Measurements from ENCODE around the gene NECAB2.

Gene NECAB2

DNA sequence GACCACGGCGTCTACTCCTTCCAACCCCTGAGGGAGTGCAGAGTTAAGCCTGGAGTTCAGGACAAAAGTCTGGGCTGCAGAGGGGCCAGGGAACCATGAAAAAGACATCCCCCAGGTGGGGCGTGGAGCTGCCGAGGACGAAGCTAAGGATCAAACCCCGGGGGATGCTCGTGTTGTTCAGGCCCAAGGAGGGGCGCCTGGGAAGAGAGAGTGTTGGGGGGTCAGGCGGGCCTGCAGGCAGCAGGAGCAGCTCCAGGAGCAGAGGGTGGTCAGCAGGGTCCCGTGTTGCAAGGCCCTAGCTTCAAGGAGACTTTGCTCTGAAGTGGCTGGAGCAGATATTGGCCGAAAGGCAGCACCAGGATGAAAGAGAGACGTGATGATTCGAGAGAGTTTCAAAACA, 26.7 kb downstream of the NECAB2 start:
- DNase-seq: no peak

DNA sequence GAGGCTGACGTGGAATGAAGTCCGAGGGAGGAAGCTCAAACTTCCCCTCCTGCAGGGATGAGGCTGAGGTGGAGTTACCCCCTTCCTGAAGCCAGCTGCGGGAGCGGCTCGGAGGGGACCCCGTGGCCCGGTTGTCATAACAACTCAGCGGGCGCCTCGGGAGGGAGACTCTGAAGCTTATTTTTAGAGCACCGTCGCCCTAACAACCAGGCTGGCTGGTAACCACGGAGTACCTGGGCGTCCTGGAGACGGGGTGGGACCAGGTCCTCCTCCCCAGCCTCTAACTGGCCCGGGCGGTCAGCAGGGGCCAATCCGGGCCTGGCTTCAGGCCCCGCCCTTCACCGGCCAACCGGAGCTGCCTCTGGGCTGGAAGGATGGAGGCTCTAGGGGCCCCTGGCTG, 27.7 kb downstream of the NECAB2 start:
- no peak for DNase-seq

DNA sequence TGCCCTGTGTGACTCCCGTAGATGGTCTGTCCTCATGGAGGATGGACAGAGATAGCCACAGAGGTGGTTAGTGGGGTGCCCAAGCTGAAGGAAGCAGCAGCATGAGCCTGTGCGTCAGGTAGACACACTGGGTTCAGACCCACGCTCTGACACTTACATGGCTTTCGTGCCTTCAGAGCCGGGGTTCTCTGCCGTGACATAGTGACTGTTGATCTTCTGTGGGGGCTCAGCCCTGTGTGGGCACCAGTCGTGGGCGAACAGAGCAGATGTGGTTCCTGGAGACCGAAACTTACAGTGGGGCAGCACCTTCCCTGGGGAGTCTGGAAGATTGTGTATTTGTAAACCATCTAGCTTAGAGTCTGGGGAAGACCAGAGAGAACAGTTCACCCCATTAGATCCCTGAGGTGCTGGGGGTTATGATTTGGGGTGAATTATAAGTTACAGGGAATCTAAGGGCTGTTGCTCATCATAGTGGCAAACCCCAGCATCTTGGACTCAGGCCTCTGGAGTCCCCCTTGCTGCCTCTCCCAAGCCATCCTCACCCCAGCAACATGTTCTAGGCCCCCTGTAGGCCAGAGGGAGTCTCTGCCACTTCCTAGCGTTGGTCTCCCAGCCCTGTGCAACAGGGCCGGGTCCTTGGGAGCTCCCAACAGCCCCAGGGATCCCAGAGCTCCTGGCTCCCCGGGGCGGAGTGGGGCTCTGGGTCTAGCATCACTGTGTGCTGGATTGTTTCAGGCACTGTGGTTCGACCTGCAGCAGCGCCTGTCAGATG, 28.6 kb downstream of the NECAB2 start:
- DNase-seq: no peak

DNA sequence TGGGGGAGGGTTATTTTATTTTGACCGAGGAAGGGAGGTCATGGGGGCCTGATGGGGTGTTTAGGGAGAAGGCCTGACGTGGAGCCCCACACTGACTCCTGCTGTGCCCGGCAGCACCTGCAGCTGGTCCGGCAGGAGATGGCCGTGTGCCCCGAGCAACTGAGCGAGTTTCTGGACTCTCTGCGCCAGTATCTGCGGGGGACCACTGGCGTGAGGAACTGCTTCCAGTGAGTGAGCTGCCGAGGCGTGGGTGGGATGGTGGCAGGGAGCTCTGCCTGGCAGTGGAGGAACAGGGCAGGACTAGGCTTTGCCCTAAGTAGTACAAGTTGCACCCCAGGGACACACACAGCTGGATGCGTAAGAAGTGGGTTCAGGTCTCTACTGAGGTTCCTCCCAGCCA, 30.0 kb downstream of the NECAB2 start:
- DNase-seq: no peak

DNA sequence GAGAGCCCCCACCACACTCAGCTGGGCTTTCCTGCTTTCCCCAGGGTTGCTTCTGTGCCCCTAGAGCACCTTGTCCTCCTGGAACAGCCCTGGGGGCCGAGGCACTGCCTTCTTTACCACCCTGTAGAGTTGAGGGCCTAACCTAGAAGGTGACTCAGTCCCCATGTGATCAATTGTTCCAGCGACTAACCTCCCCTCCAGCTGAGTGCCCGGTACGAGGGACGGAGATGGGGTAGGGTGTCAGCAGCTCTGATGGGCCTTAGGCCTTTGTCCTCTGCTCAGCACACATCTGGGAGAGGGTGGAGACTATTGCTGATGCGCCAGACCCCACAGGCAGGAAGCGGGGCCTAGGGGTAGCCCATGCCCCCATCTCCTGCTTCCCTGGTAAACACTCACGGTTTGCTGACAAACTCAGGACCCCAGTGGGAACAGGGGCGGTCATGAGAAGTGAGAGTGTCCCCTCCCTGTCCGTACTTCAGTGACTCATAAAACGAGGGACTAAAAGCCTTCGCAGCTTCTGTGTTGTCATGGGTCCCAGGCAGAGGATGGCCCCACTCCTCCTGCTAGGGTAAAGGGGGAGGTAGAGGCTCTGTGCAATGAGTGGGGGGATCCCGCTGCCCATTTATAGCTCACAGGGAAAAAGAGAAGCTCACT, 33.1 kb downstream of the NECAB2 start:
- no peak for DNase-seq

DNA sequence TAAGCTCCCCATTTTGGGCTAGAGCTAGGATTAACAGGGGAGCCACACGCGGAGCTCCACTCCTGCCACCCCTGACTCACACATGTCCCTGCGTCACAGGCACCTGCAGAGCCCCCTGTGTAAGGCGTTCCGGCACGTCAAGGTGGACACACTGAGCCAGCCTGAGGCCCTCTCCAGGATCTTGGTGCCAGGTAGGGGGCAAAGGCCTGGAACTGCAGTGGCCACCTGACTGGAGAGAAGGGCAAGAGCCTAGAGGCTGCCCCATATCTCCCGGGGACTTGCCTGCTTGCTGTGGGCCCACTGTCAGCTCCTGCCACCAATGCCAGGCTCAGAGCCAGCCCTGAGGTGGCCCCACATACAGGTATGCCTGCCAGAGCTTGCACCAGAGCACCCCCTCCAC, 33.7 kb downstream of the NECAB2 start:
- no peak for DNase-seq

DNA sequence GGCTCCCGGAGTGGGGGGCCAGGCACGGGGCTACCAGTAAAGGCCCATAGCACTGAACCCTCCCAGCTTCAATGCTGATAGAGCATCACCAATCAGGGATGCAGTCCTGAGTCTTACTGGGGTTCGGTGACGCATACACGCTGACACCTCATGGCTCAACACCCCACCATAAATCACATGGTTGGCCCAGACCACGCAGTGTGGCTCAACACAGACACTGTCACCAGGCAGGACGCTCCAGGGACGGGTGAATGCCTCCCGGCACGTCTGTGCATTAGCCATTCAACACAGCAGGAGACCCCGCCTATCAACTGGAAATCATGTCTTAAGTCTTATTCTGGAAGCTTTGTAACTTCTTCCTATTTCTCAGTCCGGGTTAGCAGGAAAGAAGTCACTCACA, 35.0 kb downstream of the NECAB2 start:
- no peak for DNase-seq

DNA sequence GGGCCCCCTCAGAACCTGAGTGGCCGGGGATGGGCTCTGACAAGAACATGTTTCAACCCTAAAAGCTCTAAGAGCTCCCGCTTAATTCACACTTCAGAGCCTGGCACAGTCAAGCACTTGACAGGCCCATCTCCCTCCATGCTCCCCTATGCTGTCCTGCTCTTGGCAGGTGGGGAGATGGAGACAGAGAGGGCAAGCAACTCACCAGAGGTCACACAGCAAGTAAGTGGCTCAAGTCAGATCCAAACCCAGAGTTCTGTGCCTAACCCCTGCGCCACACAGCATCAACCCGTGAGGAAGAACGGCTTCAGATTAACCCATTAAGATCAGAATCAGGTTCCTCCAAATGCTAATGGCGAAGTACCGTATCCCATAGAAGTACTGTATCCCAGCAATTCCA, 36.4 kb downstream of the NECAB2 start:
- no peak for DNase-seq

DNA sequence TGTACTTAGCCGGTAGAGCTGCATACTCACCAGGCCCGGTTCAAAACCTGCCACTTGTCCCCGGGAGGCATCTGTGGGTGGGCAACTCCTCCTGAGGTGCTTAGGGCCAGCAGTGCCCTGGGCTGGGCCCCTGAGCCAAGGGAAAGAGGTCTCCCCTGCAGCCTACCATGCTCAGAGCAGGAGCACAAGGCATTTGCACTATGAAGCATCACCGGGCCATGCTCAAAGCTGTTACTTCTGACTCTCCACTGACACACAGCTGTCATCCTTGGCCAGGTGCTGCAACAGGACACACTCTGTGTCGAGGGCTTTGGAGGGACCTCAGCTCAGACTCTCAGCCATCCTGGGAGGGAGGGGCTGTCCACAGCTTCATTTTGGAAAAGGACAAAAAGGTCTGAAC, 37.3 kb downstream of the NECAB2 start:
- DNase-seq: no peak

DNA sequence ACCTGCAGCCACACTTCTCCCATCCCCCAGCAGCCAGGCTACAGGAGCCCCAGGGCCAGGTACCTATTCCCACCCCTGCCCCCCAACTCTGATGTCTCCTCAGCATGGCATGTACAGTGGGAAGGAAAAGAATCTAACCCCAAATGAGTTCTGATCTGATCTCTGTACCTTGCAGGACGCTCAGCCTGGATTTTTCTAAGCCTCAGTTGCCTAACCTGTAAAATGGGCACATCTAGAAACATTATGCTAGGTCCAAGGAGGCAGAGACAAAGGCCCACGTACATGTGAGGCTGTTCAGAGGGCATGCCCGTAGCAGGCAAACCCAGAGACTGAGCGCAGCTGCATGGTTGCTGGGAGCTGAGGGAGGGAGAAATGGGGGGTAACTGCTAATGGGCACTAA, 39.5 kb downstream of the NECAB2 start:
- DNase-seq: no peak

DNA sequence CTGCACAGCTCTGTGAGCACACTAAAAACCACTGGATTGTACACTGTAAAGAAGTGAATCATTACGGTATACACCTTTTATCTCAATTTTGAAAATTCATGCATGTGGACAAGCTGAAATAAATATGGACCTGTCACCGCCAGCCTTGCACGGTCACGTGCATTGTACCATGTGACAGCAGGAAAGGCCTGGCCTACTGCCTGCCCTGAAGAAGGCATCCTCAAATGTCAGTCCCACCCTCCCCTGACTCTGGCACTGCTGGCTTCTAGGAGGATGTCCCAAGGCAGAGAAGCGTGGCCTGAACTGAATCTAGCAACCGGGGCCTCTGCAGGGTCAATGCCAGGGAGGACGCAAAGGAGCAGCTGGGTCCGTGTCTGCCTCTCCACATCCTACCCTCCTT, 39.9 kb downstream of the NECAB2 start:
- no peak for DNase-seq

DNA sequence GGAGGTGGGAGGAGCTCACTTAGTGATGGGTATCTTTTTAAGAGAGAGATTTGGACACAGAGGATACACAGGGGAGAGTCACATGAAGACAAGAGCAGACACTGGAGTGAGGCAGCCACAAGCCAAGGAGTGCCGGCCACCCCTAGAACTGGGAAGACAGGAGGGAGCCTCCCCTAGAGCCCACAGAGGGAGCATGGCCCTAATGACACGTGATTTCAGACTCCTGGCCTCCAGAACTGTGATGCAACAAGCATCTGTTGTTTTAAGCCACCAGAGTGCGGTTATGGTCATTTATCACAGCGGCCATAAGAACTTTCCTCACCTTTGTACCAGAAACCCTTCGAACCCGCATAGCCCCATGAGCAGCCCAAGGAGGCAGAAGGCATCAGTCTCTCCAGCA, 41.2 kb downstream of the NECAB2 start:
- DNase-seq: no peak

DNA sequence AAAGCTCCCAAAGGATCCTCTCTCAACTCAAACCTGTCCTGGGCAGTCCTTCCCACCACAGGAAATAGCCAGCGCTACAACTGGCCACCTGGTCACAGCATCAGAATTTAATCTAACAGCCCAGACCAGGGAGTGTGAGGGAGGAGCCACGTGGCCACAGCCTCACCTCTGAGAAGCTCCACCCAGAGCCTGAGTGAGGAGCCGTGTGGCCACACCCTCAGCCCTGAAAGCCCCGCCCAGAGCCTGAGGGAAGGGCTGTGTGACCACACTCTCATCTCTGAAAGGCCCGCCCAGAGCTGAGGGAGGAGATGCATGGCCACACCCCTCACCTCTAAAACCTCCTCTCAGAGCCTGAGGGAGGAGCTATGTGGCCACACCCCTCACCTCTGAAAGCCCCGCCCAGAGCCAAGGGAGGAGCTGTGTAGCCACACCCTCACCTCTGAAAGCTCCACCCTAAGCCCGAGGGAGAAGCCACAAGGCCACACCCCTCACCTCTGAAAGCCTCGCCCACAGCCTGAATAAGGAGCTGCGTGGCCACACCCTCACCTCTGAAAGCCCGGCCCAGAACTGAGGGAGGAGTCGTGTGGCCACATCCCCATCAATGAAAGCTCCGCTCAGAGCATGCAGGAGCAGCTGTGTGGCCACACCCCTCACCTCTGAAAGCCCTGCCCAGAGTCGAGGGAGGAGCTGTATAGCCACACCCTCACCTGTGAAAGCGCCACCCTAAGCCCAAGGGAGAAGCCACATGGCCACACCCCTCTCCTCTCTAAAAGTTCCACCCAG, 45.9 kb downstream of the NECAB2 start:
- DNase-seq: peak; percentile 21

DNA sequence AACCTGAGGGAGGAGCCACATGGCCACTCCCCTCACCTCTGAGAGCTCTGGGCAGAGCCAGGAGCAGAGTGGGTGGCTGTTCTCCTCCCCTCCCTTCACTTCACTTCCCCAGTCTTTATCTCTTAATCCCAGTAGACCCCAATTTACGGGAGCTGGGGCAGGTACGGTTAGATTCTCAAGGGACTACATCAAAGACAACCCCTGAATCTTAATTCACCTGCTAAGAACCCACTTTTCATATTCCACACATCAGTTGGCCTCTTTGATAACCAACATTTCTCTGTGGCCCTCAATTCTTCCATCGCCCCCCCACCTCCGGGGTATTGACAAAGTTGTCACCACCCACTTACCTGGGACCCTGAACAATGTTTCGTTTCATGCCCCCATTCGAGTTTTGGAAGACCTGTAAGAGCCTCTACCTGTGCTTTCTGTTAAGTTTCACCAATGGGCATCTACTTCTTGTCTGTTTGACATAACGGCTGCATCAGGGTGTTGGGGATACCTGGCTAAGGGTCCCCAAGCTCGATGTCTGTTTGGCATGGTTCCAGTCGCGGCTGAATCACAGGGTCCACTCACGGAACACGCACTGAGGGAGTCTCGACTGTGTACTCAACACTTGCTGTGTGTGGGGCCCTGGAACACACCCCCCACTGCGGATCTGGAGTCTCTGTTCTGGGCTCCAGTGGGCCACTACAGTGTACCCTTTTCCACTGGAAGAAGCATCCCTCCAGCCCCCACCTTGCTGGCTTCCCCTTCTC, 46.7 kb downstream of the NECAB2 start:
- DNase-seq: no peak

DNA sequence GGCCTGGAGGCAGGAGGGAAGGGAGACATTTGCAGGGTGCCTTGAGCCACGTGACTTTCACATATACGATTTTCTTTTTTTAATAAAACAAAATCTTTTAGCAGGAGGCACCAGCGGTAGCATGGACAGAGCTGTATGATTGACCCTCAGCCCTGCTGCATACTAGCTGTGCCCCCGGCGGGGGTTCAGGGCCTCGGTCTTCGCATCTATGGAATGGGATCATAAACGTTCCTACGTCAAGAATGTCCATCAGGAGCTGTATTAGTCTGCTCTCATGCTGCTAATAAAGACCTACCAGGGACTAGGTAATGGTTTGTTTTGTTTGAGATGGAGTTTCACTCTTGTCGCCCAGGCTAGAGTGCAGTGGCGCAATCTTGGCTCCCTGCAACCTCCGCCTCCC, 47.4 kb downstream of the NECAB2 start:
- DNase-seq: no peak

DNA sequence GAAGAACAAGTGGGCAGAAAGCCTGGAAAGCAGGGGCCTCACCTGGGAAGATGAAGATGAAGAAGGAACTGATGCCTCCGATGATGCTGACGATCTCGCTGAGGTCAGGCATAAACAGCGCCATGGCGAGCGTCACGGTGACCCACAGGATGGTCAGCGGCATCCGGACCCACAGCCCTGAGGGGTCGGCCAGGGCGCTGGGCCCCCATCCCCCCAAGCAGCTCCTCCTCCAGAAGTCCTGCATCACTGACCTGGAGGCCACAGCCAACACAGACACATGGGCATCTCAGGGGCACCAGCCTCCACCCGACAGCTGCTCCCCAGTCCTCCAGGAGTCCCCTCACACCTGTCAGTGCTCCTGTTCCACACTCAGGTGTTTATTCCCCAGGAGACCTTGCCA, 48.4 kb downstream of the NECAB2 start:
- DNase-seq: no peak

DNA sequence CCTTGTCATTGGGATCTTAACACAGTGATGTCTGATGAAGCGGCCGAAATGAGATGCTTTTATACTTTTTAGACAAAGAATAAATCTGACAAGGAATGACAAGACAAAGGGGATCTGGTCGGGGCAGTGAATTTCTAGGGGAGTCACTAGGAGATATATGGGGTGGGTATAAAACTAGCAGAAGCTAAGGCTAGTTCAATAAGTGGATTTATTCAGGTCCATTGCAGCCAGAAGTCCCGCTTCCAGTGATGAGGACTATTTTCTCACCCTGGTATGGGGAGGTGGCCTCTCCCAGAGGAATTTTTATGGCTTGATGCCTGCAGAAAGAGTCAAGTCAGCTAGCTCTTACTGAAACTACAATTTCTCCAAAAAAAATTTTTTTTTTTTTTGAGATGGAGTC, 50.7 kb downstream of the NECAB2 start:
- no peak for DNase-seq

DNA sequence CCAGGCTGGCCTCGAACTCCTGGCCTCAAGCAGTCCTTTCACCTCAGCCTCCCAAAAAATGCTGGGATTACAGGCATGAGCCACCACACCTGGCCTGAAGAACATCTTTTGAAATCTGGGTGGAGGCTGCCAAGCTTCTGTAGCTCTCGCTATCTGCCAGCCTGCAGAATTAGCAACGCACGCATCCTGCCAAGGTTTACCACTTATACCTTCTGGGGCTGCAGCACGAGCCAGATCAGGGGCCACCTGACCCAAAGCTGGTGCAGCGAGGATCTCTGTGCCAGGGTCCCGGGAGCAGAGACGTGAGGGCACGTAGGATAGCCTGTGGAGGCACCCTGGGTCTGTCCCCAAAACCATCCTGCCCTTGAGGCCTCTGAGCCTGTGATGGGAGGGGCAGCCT, 52.3 kb downstream of the NECAB2 start:
- DNase-seq: no peak

DNA sequence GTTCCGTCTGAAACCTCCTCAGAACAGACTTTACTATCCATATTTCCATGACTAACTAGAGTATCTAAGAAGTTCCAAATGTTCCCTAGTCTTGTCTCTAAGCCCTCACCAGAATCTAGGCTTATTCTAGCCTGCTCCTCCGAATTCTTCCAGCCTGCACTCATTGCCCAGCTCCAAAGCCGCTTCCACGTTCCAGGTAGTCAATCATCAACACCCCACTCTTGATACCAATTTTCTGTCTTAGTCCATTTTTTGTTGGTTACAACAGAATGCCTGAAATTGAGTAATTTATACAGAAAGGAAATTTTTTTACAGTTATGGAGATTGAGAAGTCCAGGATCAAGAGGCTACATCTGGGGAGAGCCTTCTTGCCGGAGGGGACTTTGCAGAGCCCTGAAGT, 53.4 kb downstream of the NECAB2 start:
- DNase-seq: no peak

DNA sequence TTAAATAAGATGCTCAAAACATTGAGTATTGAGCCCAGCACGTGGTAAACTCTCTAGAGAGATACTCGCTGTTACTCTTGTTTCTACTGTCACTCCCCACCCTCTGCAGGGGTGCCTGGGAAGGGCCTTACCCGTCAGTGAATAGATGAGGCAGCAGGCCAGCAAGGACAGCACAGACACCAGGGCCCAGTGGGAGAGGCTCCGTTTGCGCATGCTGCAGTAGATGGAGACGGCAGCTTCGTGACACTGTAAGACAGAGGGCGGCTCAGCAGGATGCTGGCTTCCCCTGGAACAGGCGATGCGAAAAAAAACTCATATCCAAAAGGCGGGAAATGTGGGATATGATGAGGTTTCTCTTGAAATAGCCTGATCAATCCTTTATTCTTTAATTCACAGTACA, 54.6 kb downstream of the NECAB2 start:
- no peak for DNase-seq

DNA sequence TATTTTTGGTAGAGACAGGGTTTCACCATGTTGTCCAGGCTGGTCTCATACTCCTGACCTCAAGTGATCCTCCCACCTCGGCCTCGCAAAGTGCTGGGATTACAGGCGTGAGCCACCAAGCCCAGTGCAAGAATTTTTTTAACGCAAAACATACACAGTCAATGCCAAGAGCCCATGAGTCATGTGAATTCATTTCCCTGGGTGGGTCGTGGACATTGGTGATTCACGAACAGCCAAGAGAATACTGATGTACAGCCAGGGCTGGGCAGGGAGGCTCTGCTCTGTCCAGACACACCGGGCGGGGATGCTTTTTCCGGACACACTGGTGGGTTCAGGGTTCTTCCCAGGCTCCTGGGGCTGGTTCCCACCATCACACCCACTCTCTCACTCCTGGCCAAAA, 56.8 kb downstream of the NECAB2 start:
- DNase-seq: no peak

DNA sequence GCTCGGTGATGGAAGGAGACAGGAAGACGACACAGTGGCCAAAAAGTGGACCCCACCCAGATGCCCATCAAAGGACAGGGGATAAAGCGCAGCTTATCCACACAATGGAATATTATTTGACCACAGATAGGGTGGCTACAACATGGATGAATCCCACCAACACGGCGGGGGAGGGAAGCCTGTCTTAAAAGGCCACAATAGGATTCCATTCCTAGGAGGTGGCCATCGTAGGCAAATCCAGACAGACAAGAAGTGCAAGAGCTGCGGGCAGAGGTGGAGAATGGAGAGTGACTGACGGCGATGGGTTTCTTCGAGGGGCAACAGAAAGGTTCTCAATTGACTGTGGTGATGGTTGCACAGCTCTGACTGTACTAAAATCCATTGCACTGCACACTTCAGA, 58.6 kb downstream of the NECAB2 start:
- DNase-seq: no peak

DNA sequence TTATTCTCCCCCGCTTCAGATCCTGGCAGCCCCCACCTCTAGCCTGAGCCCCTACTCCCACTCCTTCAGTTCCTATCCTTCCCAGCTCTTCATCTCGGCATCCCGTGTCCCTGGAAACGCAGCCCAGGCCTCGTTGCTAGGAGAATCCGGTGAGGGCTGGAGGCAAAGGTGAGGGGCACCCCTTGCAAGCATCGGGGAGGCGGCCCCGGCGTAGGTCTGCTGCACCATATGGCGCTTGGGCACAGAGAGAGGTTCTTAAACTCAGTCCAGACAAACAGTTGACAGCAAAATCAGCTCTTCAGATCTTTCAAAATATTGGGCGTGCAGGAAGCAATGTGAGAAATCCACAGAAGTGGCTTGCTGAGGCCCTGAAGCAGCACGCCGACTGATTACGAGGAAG, 59.6 kb downstream of the NECAB2 start:
- DNase-seq: no peak

Measured in NK-92 treated with Interleukin-12 subunit alpha and Interleukin-12 subunit beta, amount 100 ng/mL, for 24 hours (cell line).